ENCODE measurements around the gene CREB5.
"Not testable (repeated sequence)": the region's sequence is repeated elsewhere in the genome, so short reads cannot be mapped to it uniquely, and the experiment has no call there.

Gene CREB5

DNA sequence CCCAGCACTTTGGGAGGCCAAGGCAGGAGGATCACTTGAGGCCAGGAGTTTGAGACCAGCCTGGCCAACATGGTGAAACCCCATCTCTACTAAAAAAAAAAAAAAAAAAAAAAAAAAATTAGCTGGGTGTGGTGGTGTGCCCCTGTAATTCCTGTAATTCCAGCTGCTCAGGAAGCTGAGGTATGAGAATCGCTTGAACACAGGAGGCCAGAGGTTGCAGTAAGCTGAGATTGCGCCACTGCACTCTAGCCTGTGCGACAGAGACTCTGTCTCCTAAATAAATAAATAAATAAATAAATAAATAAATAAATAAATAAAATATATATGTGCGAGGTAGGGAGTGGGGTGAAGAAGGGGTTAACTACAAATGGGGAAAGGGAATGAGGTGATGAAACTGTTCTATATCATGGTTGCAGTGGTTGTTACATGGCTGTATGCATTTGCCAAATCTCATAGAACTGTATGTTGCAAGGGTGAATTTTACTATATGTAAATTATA is 199.1 kb downstream of the CREB5 start:
- DNase-seq (ENCODE audit: low spot score), result not testable (repeated sequence)

- no peak for DNase-seq (ENCODE audit: low spot score)
Observed at GRCh38 chr7:28613262-28613661, 200.9 kb downstream of the CREB5 start.

- no peak for DNase-seq (ENCODE audit: low spot score)
Observed at GRCh38 chr7:28615091-28615490, 202.8 kb downstream of the CREB5 start.

GRCh38 chr7:28617308-28617880 is 205.1 kb downstream of the CREB5 start:
- no peak for DNase-seq (ENCODE audit: low spot score)

DNA sequence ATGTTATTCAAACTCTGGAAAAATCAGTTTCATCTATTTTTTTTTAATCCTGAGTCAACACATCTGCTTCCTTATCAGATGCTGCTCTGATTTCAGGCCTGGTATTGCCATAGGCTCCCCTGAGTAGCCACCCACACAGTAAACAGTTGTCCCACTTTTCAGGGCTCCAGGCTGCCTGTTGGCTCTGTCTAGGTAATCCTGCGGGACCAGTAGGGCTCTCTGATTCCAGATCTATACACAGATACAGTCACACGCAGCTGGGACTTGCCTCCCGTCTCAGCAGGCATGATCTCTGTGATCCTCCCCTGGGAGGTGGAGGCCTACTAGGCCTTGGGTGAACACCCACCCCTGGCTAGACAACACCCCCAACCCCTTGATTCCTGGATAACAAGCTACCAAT is 206.1 kb downstream of the CREB5 start:
- no peak for DNase-seq (ENCODE audit: low spot score)

GRCh38 chr7:28619256-28619655 is 206.9 kb downstream of the CREB5 start:
- DNase-seq (ENCODE audit: low spot score), result no peak

DNA sequence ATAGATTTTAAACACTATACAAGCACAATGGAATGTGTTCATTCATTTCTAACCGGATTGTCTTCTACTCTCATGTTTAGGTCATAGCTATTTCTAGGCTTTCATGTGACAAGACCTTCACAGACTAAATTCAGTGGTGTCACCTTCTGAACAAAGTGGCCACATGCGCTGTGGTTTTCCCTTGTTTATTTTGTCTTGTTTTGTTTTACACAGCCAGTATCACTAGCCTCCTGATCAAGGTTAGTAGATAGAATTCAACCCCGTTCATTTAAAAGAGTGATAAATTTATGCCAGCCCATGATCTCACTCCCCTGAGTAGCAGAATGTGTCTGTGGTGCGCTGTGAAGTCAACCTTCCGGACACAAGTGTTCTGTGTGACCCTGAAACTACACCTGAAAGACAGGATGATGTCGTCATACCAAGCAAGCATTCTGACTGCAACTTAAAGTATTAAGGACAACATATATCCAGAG is 209.1 kb downstream of the CREB5 start:
- DNase-seq (ENCODE audit: low spot score), result no peak

GRCh38 chr7:28623105-28623730 is 210.9 kb downstream of the CREB5 start:
- peak; percentile 58 for DNase-seq (ENCODE audit: low spot score)

DNA sequence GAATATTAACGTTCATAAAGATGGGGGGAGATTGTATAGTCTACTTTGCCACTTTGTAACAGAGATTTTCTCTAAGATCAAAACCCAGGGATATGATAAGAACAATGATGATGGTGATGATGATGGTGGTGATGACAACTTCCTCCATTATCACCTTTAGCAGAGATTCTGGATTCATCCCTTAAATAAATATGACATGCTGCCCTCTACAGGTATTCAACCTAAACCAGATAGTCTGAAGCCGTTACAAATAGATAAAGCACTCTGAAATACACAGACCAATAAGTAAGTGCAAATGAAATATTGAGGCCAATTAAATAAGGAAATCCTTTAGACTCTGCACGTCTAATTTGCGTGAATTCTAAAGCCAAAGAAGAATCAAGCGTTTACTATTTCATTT is 211.5 kb downstream of the CREB5 start:
- DNase-seq (ENCODE audit: low spot score), result no peak

- DNase-seq (ENCODE audit: low spot score), result no peak
Observed at GRCh38 chr7:28625432-28625831, 213.1 kb downstream of the CREB5 start.

DNA sequence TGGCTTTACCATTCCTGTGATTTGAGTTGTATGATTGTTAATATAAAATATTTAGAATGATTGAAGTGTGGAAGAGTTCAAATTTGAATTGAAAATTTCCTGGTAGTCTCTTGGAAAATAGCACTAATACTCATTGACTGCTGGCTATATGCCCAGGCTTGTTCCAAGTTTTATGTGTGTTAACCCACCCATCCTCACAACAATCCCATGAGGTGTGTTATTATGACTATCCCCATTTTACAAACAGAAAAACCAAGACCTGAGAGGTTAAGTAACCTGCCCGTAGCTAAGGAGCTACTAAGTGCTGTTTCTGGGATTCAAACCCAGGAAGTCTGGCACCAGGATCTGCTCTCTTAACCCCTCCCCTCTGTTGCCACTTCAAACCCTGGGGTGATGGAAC is 213.9 kb downstream of the CREB5 start:
- DNase-seq (ENCODE audit: low spot score), result no peak

DNA sequence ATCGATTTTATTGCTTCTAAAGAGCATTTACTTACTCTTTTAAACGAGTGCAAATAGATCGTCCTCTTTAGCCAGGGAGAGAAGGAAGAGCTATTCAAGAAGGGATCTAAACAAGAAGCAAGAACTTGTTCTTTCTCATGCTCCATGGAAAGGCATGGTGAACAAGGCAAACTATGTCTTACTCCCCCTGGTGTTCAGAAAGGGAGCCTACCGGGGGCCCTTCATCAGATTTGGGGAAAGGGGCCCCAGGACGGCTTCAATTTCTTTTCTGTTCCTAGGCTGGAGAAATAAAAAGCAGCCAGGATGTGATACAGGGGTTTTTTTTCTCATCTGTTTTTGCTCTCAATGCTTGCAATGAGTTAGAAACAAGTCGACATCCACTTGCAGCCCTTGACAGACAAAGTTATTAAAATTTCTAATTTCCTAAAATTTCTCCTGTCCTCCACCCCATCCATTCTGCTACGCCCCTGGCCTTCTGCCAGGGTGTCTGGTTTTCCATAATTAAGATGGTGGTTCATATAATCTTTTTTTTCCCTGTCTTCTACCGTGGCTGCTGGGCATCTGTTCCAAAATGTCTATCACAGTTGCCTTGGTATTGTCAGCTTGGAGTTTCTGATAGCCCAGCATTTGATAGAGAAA is 214.4 kb downstream of the CREB5 start:
- DNase-seq (ENCODE audit: low spot score), result peak; percentile 43

- DNase-seq (ENCODE audit: low spot score), result peak; percentile 28
Observed at GRCh38 chr7:28627263-28627653, 214.9 kb downstream of the CREB5 start.

- no peak for DNase-seq (ENCODE audit: low spot score)
Observed at GRCh38 chr7:28627896-28628295, 215.6 kb downstream of the CREB5 start.

- peak; percentile 74 for DNase-seq (ENCODE audit: low spot score)
Observed at GRCh38 chr7:28629216-28629842, 217.0 kb downstream of the CREB5 start.

DNA sequence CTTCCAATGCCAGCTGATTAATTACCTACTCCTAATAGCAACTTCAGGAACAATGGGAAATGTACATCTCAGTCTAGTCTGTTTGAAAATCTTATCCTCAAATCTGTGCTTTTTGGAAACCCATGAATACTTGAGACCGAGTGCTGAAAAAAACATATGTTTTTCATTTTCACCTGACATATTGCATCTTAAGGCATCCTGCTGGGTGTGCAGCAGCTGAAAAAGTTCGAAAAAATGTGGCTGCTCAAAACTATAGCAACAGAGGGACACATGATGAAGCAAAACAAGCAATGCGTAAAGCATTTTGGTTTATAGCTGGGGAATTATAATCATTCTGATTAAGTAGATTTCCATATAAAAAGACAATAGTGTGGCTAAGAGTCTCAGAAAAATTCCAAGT is 218.0 kb downstream of the CREB5 start:
- peak; percentile 21 for DNase-seq (ENCODE audit: low spot score)

DNA sequence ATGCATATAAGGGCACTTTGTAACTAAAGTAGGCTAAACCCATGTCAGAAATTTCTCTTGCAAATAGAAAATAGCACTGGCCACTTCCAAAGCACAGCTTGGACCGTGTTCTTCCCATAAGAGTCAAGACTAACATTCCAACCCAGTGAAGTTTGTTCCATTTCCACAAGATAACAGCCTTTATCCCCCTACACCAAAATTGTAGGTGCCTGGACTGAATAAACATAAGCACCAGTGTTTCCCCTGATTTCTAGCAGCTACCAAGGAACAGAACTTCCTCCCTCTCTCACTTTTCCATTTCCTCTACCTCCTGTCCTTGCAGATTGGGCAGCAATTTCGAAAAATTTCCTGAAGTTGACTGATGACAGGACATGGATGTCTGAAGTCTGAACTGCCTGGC is 219.7 kb downstream of the CREB5 start:
- no peak for DNase-seq (ENCODE audit: low spot score)

GRCh38 chr7:28638914-28639313 is 226.6 kb downstream of the CREB5 start:
- no peak for DNase-seq (ENCODE audit: low spot score)

DNA sequence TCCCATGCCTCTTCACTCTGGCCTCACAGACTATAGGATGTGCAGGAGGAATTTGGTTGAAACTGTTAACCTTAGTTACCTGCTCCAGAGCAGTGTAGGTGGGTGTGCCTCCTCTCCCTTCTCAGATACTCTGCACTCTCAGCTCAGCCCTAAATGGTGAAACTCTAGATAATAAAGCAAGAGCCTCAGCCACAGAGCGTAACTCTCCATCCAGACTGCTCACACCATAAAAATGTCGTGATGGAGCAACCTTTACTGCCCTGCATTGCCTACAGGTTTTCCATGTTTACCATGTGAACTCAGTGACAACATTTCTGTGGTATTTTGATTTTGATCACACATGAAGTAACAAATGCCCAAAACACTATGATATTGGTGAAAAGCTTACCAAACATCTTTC is 227.7 kb downstream of the CREB5 start:
- no peak for DNase-seq (ENCODE audit: low spot score)

- DNase-seq (ENCODE audit: low spot score), result no peak
Observed at GRCh38 chr7:28641752-28642545, 229.6 kb downstream of the CREB5 start.

GRCh38 chr7:28643188-28643569 is 230.9 kb downstream of the CREB5 start:
- DNase-seq (ENCODE audit: low spot score), result peak; percentile 18

Data from AG20443 (cell line).